GM21390 (cell line): ENCODE measurements around the gene PRKCA.

Source experiments
- ATAC-seq: cut with Tn5 transposase; IDR thresholded peaks from one replicate; pipeline ENCODE4 v1.9.1; 2021; ENCODE audit not compliant: unreplicated experiment

Gene PRKCA

DNA sequence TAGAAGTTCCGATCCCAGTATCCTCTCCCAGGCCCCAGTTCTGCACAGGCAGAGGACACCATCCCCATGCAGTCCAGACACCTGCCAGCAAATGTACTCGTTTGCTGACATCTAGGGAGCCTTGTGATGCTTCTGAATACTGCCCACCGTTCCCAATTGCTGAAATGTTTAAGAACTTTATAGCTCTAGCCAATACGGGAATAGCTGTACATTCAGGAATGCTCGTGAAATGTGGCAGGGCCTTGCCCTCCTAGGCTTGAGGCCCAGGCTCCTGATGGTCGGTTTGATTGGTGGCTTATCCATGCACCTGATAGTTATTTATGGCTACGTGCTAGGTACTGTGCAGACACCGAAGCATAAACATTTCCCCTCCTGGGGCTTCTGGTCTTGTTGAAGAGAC is 255.5 kb downstream of the PRKCA start:
- ATAC-seq: no peak

DNA sequence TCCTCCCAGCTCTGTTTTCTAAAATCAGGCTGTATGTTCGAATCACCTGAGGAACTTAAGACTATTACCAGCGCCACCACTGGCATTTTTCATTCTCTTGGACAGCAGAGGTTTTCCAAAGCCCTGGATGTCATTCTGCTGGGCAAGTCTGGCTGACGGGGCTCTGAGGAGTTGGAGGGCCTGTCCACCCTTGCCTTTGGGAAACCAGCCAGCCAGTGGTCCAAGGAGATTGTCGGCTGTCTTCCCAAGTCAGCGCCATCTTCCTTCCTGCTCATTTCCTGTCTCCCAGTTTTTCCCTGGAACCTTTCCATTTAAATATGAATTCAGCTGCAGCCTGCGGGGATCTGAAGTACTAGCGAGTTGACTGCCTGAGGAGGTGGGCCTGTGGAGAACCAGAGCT is 258.3 kb downstream of the PRKCA start:
- no peak for ATAC-seq

DNA sequence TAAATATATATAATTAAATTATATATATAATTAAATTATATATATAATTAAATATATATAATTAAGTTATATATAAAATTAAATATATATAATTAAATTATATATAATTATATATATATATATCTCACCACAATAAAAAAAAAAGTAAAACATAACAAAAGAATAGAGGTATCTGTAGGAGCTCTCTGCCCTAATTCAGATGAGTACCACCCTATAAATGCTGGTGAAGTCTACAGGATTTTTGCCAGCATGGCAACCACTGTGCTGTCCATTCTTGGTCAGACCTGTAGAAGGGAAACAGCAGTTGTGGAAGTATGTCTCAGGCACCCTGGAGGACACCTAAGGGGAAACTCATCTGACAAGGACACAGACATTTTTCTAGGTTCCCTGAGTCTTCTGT is 259.7 kb downstream of the PRKCA start:
- ATAC-seq: no peak

DNA sequence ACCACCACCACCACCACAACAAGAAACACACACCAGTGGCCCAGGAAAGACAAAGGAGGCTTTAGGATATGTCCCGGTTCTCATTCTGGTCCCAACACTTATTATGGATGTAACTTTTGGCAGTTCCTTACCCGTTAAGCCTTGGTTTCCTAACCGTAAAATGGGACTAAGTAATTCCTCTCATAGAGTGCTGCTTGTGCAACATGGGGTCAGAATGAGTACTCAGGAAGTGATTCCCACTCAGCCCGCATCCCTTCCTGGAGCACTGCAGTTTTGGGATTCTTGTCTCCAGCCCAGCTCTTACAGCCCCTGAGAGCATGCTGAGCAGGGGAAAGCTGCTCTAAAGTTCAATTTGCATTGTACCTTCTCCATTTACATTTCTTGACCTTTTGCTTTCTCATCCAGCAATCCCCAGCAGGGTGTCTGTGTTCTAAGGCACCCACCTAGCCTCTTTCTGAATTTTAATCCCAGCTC is 262.6 kb downstream of the PRKCA start:
- ATAC-seq: no peak

DNA sequence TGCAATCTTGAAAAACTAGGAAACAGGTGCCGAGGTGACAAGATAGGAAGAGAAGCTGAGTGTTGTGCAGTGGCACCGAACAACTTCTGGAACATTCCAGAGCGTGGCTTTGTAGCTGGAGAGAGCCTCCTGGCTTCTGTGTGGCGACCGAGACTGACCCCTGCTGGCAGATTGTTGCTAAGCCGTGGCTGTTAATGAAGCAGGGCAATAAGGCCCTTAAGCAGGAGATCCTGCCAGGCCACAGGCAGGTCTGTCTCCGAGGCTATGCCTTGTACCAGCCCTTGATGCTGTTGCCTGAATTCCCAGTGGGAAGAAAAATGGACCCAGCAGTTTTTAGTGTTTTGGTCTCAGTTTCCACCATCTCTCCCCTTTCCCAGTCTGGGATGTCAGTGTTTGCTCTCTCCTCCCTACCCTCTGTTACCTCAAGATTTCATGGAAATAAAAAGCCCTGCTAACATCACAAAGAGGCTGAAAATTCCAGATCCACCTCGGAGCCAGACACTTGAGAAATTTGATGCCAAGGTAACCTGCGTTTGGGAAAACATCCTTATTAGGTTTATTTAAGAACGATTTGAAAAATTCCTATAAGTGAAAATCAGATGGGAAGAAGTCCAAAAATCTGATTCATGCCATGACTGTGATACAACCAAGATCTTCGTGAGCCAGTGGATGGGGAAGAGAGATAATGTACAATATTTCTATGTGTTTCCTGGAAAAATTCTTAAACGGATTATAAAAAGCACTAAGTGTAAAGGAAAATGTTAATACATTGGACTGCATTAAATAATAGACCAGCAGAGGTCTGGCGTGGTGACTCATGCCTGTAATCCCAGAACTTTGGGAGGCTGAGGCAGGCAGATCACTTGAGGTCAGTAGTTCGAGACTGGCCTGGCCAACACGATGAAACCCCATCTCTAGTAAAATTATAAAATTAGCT is 265.1 kb downstream of the PRKCA start:
- ATAC-seq: peak; percentile 82

DNA sequence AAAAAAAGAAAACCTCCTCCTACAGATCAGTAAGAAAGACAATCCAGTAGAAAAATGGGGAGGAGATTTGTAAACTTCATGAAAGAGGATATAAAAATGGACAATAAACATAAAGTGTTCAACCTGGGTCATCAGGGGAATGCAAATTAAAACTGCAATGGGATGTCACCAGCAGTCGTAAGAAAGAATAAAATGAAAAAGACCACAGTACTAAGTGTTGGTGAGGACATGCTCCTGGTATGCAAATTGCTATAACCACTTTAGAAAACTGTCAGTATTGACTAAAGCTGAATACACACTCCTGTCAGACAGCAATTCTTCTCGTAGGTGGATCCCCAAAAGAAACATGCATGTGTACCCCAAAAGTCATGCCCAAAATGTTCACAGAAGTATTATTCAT is 267.2 kb downstream of the PRKCA start:
- no peak for ATAC-seq

DNA sequence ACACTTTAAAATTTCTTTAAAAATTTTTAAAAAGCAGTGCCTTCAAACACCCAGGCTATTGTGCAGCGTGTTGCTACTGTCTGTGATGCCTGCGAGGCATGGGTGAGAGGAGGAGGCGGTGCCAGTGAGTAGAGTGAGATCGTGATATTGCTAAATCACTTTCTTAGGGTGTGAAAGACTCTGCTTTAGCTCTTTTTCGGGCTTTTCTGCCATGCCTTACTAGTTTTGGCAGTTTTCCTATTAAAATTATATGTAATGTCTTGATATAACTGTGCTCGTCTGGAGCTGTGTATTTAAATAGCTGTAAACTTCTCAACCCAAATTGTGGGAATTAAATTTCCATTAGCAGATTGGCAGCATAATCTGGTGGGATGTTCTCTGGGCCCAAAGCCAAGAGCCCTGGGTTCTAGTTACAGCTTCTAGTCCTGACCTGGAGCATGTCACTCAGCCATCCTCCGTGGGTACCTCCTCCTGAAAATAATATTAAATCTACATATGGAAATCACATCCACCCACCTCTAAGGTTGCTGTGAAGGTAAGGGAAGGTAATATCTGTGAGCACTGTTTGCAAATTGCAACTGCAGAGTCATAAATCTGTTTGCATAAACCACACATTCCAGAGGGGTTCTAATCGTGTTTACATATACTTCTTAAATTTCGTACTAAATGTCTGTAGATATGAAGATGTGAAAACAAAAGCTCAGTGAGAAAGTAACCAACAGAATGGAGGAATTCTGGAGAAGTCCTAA is 268.2 kb downstream of the PRKCA start:
- ATAC-seq: no peak

DNA sequence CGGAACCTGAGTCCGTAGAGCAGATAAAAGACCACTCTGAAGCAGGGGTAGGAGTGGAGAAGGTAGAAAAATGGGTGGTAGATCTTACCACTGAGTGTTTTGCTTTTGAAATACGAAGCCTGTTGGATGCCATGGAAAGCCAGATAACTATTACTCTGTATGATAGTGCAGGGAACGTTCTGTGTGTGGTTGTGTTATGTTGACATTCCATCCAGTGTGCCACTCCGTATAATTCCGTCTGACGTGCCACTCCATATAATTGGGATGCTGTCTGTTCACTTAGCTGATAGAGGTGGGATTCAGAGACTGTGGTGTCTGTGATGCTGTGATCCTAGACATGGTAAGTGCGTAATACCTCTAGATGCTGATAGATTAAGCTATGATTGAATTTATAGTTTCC is 269.3 kb downstream of the PRKCA start:
- no peak for ATAC-seq

DNA sequence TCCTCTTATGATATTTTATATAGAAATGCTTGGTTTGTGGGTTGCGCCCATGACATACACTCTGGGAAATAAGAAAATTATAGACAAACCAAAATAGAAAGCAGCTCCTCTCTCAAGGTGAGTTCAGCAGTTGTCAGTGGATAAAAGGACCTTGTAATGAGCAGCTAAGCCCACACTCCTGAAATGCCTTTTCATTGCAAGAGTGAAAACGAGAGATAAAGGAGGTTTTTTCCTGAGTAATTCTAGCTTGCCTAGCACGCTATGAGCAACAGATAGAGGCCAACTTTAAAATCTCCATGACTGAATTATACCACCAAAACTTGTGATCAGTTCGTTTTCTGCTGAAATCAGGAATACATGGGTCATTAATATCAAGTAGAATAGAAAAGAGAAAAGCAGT is 270.7 kb downstream of the PRKCA start:
- ATAC-seq: no peak

DNA sequence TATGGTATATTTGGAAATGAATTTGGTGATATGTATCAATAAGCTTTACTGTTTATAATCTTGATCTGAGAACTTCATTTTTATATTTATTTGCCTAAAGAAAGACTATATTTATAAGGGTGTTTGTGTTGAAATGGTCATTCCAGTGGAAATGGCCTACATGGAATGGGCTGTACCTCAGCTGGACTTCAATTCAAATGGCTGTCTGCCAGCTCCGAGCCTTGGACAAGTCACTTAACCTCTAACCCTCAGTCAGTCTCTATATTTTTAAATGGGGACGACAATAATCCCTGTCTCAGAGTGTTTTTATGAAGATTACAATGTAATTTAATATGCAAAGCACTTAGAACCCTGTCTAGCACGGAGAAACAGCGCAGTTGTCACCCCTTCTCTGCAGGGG is 271.7 kb downstream of the PRKCA start:
- ATAC-seq: no peak

DNA sequence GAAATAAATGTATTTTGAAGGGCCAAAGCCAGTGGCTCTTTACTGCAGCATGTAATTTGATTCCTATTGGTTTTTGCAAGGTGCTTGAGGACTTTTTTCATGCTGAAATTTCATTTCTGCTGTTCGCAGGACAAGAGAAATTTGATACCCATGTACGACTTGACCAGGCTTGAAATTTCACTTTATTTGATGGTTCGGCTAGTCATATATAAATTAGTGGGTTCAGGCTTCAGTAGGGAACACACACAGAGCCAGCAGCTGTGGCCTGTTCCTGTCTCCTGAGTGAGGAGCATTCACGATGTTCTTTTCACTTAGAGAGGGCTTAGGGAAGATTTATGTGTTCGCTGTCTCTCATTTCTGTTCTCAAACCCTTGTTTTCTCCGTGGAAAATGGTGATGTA is 274.1 kb downstream of the PRKCA start:
- ATAC-seq: no peak

DNA sequence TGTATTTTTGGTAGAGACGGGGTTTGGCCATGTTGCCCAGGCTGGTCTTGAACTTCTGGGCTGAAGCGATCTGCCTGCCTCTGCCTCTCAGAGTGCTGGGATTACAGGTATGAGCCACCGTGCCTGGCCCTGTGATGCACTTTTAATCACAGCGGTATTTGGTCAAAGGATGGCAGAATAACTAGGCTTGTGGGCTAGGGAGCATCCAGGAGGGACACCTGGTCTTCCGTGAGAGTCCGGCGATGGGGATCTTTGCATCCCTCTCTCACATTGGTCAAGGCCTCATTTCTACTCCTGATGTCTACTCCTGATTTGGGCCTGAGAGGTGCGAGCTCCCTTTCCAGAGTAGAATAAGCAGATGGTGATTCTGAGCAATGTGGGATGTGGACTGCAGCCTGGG is 274.6 kb downstream of the PRKCA start:
- no peak for ATAC-seq

DNA sequence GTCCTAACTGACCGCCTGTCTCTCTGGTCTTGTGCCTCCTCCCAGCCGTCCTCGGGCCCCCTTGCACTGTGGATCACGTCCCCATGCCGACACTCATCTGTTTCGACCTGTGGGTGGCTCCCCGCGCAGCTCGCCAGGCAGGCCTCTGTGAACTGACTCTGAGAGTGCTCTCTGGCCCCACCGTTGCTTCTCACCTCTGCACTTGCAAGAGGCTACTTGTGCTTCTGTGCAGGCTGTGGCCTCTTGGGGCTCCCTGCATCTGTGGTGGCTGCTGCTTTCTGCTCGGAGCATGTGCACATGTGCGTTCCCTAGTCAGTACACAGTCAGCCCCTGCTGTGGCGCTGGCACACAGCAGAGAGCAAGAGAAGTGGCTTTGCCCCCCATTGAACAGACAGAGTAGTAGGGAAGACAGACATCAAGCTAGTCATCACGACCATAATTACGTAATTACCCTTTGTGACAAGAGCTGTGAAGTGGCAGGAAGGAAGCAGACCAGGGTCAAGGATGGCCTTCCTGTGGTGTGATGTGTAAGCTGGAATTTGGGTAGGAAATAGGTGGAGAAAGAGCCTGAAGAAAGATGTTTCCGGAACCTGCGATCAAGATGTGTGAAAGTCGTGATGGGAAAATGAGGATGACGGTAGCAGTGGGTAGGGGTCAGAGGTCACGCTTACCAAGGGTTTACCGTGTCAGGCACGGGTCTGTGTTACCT is 276.5 kb downstream of the PRKCA start:
- no peak for ATAC-seq

DNA sequence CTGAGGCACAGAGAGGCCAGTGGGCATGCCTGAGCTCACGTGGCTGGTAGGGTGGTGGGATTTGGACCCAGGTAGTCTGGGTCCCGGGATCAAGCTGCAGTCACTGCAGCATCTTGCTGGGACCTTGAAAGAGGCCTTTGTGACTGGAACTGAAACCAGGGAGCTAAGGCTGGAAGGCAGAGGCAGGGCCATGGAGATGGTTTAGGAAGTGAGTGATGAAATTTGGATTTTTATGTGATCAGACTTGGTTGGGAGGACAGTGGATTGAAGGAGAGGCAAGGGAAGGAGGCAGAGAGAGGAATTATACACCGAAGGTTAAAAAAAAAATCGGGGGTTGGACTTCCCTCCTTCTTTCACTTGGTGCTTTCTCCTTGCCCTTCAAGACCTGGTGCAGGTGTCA is 277.1 kb downstream of the PRKCA start:
- no peak for ATAC-seq

DNA sequence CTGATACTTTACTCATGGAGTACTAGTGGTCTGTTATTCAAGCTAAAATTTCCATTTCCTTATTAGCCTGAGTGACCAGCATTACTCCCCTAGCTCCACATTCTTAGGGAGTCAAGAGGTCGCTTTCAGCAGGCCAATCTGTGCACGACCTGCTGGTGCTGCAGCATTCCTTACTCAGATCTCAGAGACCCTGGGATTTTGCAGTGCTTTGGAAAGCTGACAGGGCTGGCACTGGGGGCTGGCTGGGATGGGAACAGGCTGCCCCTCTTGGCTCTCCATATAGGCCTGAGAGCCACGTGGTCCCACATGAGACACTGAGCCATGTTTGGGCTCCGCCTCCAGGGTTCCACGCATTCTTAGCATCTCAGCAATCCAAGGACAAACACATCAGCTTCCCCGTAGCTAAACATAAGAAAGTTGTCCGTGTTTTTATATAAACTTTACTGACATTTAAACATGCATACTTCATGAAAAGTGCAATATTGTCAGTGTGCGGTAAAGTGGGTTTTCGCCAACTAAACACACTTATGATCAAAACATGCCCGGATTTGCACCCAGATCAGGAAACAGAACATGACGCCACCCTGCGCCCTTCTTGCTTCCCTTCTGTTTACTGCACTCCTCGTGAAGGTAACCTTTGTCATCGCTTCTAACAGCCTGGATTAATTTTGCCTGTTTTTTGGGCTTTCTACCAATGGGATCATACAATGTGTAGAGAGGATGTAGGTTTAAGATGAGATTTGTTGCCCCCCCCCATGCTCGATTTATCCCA is 278.0 kb downstream of the PRKCA start:
- ATAC-seq: no peak

DNA sequence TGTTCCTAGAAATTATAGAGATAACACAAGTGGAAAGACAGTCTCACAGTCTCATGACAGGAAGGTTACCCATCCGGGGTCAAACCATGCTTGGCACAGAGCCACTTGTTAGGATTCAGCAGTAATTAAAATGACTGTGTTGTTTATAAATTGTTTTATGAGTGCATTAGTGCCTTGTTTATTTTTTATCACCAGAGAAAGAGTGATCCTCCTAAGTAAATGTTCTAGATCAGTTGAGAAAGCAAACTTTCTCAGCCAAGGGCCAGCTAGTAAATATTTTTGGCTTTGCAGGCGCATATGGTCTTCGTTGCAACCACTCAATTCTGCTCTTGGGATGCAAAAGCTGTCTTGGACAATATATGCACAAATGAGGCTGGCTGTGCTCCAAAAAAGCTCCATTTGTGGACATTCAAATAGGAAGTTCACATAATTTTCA is 278.6 kb downstream of the PRKCA start:
- no peak for ATAC-seq

DNA sequence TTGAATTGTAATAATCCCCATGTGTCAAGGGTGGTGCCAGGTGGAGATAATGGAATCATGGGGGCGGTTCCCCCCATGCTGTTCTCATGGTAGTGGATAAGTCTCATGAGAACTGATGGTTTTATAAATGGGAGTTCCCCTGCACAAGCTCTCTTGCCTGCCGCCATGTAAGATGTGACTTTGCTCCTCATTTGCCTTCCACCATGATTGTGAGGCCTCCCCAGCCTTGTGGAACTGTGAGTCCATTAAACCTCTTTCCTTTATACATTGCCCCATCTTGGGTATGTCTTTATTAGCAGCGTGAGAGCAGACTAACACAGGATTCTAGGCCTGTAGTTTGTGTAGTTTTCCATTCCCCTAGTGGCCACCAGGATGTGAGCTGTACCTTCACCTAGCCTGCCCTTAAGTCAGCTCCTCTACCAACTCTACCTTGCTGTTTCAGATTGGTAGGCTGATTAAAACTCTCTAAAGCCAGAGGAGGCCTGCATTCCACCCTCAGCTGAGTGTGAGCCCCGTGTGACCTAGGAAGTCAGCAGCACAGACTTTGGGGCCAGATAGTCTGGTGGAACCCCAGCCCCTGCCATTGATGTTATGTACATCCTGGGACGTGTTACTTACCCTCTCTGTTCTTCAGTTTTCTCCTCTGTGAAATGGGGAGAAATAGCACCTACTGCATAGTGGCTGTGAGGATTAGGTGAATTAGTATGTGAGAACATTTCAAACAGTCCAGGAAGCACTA is 280.1 kb downstream of the PRKCA start:
- no peak for ATAC-seq

DNA sequence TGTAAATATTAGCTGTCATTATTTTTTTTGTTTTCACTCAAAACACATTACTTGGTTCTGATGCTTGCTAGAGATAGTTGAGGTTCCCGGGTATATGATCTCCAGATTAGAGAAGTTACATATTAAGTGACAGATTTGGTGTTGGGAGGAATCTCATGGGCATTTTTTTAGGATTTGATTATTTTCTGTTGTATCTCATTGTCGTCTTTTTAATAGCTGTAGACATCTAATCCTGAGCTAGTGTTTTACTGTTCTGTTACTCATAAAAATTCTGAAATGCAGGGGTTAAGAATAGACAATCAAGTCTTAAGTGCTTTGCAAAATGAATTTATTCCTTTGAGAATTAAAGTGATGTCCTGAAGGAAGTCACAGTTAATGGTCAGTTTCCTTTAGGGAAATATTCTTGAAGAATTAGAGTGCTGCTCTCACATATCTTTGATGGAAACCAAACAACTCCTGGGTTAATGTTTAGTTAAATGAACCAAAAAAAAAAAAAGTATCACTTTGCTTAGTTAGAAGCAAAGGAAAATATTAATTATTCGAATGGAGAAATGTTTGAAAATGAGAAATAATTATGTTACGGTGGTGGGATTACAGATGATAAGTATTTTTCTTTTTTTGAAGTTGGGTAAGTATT is 280.8 kb downstream of the PRKCA start:
- no peak for ATAC-seq

DNA sequence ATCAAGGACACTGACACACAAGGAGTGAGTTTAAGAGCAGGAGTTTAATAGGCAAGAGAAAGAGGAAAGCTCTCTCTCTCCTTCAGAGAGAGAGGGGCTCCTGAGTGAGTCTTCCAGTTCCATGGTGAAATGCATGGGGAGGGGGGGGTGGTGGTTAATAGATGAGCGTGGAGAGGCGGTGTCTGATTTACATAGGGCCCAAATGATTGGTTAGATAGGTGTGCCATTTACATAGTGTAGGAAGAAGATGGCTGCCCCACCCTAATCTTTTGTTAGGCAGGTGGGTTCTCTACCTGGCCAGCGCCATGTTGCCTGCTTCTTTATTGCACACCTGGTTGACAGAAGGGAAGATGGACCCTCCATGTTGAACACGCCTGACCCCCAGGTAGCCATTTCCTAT is 282.5 kb downstream of the PRKCA start:
- ATAC-seq: no peak

DNA sequence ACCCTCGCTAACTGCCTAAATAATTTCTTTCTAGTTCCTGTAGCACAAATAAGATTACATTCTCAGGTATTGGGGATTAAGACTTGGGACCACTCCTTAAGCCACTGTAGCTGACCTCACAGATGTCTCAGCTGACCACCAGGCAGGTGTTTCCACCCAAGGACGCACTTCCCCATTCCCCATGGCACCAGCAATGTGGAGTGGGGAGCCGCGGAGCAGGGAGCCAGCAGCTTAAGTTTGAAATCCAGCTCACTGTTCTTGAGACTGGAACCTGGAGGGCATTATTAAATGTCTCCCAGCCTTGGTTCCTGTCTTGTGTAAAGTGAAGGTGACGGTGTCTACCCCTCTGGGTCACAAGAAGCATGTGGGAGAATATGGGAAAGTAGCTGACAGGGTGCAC is 283.1 kb downstream of the PRKCA start:
- no peak for ATAC-seq
